SKM-1 treated with dmso at 0.1 percent for 144 hours (cell line): ENCODE data around the gene FBXL19.

Experiments used
- DNase-seq: peaks from one replicate; lab custom pipeline; 2025; ENCODE audit not compliant: unreplicated experiment; lab: John Stamatoyannopoulos, UW

FBXL19 gene

DNA sequence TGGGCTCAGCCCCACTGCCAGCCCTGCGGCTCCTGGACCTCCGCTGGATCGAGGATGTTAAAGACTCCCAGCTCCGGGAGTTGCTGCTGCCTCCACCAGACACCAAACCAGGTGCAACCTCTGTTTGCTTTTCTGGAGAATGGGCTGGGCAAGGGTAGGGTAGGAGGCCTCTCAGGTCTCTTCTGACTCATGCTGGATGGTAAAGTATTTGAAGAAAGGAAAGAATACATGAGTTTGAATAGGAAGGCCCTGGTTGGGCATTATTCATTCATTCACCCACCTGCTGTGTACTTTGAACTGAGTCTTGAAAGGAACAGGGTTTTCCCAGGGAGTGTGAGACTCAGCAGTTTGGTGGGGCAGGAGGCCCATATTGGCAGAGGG lies 19.0 kb downstream of the FBXL19 start:
- DNase-seq: no peak

GRCh38 chr16:30944352-30944751 lies 21.0 kb downstream of the FBXL19 start:
- no peak for DNase-seq

DNA sequence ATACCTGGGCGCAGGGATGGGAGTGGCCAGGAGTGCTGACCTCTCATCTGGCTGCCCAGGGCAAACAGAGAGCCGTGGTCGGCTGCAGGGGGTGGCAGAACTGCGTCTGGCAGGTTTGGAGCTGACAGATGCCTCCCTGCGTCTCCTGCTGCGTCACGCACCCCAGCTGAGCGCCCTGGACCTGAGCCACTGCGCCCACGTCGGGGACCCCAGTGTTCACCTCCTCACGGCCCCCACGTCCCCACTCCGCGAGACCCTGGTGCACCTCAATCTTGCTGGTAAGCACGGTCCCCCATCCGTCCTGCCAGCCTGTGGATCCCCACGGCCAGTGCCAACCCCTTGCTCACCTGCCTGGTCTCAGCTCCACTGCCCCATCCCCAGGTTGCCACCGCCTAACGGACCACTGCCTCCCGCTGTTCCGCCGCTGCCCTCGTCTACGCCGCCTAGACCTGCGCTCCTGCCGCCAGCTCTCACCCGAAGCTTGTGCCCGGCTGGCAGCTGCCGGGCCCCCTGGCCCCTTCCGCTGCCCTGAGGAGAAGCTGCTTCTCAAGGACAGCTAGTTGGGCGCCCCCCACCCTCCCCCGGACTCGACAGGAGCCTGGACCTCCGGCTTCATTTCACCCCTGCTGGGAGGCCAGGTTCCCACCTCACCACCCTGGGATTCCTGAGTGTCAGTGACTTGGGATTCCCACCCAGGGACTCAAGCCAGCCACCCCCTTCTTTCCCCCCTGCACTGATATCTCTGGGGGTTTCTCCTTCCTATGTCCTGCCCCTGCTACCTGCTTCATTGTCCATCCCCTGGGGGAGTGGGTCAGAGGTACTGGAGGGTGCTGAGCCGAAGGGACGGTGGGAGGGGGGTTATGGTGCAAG lies 23.5 kb downstream of the FBXL19 start:
- DNase-seq: no peak

DNA sequence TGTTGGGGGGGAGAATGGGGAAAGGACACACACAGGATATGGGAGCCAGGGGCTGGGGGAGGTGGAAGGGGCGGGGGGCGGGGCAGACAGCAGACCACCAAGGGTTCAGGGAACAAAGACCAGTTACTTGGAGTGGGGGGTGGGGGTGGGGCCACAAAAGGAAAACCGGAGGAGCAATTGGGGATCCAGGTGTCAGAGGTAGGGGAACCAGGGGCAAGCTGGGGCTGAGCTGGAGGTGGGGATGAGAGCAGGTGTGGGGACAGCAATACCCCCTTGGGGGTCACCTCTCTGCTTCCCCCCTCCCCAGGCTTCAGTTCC lies 24.1 kb downstream of the FBXL19 start:
- no peak for DNase-seq

DNA sequence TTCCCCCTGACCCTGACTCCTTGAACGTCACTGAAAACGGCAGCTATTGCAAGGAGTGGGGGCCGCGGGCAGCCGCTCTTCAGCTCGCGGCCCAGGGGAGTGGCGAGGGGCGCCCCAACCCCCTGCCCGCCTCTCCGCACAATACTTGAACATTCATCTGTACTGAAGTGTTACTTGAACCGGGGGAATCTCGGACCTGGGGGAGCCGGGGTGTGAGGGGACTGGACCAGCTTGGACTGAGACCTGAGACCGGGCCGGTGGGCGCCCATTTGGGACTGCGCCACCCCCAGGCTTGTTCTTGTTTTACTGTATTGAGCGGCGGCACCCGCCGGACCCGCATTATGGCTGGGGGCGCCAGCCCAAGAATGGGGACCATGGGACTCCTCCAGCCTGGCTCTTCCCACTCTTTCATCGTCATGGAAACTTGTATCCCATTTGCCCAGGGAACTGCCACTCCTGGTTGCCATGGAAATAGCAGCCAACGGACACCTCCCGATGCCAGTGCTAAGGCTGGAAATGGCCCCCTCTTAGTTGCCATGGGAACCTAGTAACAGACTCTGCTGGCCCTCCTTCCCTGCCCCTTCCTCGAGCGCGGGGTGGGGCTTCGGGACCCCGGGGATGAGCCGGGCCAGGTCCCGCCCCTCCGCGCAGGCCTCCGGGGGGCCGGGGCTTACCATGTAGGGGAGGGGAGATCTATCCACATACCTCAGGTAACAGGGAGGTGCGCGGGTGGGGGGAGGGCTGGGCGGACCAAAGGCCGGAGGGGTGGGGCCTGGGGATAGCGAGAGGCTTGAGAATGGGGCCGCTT lies 24.7 kb downstream of the FBXL19 start:
- DNase-seq: no peak

DNA sequence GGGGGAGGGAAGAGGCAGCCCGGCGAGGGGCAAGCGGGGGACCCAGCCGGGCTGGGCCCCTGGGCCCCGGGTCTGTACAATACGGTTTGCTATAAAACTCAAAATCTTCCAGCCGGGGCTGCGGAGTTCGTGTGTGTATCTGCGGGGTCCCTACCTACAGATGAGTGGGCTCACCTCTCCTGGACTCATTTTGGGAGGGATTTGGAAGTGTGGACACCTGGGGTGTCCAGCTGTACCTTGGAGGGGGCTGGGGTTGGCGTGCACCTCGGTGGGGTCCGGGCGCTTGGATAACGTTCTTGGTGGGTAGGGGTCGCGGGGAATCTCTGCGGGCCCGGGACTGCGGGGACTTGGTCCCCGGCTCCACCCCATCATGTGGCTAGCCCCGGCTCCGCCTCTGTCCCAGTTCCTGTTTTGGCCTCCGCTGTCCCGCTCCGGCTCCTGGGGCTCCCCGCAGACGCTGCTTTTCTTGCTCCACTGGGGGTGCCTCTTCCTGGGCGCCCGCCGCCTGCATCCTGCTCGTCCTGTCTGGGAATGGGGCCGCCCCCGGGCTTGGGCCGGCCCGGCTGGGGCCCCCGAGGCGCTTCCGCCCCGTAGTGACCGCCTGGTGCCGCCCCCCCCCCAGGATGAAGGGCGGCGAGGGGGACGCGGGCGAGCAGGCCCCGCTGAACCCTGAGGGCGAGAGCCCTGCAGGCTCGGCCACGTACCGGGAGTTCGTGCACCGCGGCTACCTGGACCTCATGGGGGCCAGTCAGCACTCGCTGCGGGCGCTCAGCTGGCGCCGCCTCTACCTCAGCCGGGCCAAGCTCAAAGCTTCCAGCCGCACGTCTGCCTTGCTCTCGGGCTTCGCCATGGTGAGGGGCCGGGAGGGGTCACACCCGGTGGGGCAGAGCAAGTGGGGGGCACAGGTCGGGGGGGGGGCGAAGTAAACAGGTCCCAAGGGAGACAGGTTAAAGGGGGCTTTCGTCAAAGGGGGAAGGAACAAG lies 25.6 kb downstream of the FBXL19 start, which contains the start of gene ORAI3:
TSS of gene ORAI3 (plus strand) at position 402 of the 983 bp plus-strand sequence. CDS start at position 624, 222 bp downstream.
- DNase-seq: peak; percentile 88

- DNase-seq: peak; percentile 84
Measured at GRCh38 chr16:30949650-30950515, 26.5 kb downstream of the FBXL19 start.

DNA sequence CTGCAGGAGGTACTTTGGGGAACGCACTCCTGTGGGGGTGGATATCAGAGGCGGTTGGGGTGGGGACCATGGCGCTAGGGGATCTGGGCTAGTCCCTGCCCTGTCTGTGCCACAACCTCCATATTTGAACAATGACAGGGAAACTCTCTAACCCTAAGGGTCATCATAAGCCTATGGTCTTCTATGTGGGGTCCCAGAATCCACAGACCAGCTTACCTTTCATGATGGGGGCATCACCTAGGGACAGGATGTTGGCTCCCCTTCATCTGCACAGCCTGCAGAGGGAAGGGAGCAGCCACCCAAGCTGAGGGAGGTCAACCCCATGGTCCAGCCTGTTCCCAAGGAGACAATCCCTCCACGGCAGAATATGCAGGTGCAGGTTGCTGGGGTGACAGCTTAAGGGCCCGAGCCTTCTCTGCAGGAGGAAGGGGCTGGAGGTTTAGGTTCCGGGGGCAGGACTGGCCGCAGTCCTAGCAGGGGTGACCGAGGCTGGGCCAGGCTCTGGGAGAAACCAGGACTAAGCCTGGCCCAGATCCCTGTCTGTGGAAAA lies 27.2 kb downstream of the FBXL19 start:
- no peak for DNase-seq

DNA sequence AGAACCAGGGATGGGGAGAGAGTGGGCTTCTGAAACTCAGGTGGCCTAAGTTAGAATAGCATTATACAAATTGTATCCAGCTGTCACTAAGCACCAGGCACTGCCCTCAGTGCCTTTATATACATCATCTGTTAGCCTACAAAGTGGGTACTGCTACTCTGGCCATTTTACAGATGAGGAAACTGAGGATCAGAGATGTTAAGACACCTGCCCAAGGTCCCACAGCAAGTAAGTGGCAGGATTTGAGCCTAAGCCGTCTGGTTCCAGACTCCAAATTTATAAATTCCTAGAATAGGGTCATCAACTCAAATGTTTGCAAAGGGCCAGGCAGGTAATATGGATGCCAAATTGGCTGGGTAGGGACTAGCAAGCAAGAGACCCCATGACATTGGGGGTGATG lies 27.8 kb downstream of the FBXL19 start:
- no peak for DNase-seq

DNA sequence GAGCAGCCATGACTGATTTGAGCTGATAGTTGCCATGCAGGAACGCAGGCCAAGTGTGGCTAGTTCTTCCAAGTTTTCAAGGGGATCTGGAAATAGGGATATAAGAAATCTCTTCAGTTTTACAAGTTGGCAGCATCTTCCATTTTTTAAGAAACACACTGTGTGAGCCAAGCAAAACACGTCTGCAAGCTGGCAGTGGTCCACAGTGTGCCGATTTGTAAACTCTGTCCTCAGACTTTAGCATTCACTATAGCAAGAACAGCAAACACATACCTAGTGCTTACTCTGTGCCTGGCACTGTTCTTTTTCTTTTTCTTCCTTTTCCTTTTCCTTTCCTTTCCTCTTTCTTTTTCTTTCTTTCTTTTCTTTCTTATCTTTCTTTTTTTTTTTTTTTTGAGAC lies 28.4 kb downstream of the FBXL19 start:
- DNase-seq: no peak

- no peak for DNase-seq
Measured at GRCh38 chr16:30953111-30953510, 29.7 kb downstream of the FBXL19 start.

- peak; percentile 44 for DNase-seq
Measured at GRCh38 chr16:30953511-30954124, 30.2 kb downstream of the FBXL19 start.

GRCh38 chr16:30954993-30955392 lies 31.6 kb downstream of the FBXL19 start:
- no peak for DNase-seq

DNA sequence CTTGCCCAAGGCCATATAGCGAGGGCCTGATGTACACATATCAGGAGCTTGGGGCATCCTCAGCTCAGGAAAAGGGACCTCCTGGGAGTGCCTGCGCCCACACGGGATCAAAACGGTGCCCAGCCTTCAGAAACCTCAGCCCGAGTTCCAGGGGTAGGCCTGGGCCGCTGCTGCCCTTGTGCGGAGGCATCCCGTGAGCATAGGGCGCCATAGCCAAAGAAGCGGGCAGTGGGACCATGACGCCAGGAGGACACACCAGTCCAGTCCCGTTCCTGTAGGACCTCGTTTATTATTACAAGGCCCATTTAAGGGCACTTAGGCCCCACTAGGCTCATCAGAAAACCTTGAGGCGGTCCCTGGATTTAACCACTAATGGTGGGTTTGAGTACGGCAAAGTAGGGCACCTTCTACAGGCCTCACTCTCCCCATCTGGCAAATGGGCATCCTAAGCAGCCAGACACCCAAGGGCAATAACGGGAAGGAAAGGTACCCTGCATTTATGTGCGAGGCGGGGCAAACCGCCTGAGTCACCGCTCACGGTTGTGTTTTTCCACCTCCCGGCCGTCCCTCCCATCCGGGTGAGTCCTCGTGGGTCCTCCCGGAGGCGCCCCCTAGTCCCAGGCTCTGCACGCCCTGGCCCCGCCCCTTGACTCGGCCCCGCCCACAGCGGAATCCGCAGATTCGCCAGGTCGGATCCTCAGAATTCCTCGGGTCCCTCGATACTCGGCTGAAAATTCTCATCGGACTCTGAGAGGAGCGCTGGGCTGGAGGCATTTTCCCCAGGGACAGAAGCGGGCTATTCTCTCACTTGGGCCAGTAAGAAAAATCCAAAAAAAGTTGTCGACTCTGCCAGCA lies 33.5 kb downstream of the FBXL19 start:
- peak; percentile 63 for DNase-seq

DNA sequence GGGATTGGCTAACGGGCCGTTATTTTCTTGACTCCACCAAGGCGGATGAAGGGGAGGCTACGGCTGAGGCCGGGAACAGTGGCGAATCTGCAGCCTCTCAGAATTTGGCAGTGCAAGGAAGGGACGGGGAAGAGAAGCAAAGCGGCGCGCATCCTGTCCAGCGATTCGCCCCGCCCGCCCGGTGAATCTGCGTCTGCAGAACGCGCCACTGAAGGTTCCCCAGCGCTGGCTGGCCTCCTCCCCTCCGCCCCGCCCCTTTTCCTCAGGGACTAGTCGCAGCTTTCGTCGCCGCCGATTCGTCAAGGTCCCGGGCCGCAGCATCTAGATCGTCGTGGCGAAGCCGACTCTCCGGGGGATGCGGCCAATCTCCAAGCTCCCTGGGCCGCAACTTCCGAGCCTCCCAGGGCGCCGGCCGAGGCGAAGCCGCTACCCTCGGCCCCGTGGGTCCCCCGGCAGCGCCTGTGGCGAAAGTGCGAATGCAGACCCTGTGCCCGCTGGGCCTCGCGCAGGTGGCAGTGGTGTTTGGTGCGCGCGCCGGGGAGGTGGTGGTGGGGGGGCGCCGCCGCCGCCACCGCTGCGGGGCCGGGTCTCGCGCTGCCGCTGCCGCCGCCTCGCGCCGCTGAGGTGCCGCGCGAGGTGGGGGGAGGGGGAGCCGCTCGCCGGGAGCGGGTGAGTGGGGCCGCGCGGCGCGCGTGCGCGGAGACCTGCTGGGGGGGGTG lies 34.2 kb downstream of the FBXL19 start, which contains the start of gene SETD1A:
TSS of gene SETD1A (plus strand) at position 299 of the 719 bp plus-strand sequence. CDS start 978 bp downstream, outside the sequence.
- DNase-seq: peak; percentile 91

DNA sequence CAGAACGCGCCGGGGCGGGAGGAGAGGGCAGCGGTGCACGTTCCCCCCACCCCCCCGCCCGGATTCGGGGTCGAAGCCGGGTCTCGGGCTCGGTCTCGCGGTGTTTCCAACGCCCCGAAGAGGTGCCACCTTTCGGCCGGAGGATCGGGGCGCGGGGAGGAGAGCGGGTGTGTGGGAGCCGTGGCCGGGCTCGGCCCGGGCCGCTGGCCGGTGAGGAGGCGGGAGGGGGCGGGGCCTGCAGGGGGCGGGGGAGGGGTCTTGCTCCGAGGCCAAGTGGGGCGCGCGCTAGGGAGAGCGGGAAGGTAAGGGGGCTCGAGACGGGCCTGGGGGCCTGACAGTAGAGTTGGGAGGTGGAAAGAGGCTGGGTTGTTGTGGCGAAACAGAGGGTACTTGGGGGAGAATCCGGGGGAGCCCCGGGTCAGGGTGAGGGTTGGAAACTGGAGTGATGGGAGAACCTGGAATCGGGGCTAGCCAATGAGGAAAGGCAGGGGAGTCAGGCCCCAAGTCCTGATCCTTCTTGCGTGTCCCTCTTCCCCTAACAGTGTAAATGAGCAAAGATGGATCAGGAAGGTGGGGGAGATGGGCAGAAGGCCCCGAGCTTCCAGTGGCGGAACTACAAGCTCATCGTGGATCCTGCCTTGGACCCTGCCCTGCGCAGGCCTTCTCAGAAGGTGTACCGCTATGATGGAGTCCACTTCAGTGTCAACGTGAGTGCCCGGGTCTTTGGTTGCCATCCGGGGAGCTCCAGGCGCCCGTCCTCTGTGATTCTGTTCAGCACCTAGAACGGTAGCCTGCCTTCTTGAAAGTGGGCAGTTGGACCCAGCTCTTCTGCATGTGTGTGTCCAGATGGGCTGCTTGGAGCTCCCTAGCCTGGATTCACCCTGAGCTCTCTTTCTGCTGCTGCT lies 35.1 kb downstream of the FBXL19 start:
- DNase-seq: no peak

DNA sequence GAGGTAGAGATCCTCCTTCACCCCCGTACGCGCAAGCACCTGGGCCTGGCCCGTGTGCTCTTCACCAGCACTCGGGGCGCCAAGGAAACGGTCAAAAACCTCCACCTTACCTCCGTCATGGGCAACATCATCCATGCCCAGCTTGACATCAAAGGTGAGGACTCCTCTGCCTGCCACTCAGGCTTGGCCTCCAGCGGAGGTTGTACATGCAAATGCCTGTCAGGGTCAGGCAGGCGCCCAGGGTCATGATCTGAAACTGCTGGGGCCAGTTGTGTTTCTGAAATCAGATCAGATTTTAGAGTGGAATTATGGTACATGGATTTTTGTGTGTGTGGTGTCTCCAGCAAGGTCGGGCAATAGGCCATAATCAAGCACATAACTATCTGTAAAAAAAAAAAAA lies 38.0 kb downstream of the FBXL19 start:
- no peak for DNase-seq
